ENCODE results near the gene MOGAT3. TPM values are rescaled to one million over a fixed set of nuclear protein-coding genes. Genes with fewer than 3 reads are reported as not detected.
A peak's percentile ranks its signal among the peaks of the same experiment; 100 is the strongest.
"Not testable (repeated sequence)": the region's sequence is repeated elsewhere in the genome, so short reads cannot be mapped to it uniquely, and the experiment has no call there.

Gene MOGAT3
- total and polyA plus RNA-seq, 3 experiments from 2014 or later = not detected

- not testable (repeated sequence) for H3K36me3 Mint-ChIP-seq; H3K4me3 ChIP-seq (ENCODE audit: low read length); H3K36me3 ChIP-seq (ENCODE audit: insufficient read depth, low read length); H3K4me1 ChIP-seq (ENCODE audit: insufficient read depth, low read length); DNase-seq; H3K9me3 ChIP-seq (ENCODE audit: low read length); H3K27me3 ChIP-seq (ENCODE audit: insufficient read depth, low read length, poor library complexity, severe bottlenecking); H3K27ac ChIP-seq (ENCODE audit: low read depth, low read length); H3K4me3 Mint-ChIP-seq; H3K9me3 Mint-ChIP-seq
- H3K27me3 Mint-ChIP-seq = peaks cover 23 to 42% of the 10 kb centered on the region in 2 donors
- ChIA-PET CTCF (interaction anchor here (0.9 to 1.3 kb wide), 3 partner anchors 12 to 56 kb away, joined by 3 to 4 read pairs (median 4); partner anchors contain the start of genes PLOD3 and ZNHIT1), POLR2A (interaction anchor here (0.6 kb wide), 1 partner anchor 17 kb away, joined by 4 read pairs; no protein-coding TSS in a partner anchor)
- H3K4me1 Mint-ChIP-seq = peaks cover 8 to 14% (median 9%) of the 10 kb centered on the region in 3 donors
- H3K27ac Mint-ChIP-seq = peak overlapping the region in 1 of 8 donors; percentile 29
Observed at GRCh38 chr7:101199522-101199921, 1.3 kb downstream of the MOGAT3 start.

- ChIA-PET POLR2A (no interaction called here), CTCF (interaction anchor here (0.9 to 1.3 kb wide), 2 partner anchors 11 to 55 kb away, joined by 3 to 4 read pairs; no protein-coding TSS in a partner anchor)
Observed at GRCh38 chr7:101198476-101198875, 2.4 kb downstream of the MOGAT3 start.

GRCh38 chr7:101197991-101198390, 2.8 kb downstream of the MOGAT3 start:
- Mint-ChIP-seq H3K9me3 (no peaks in the 10 kb centered on the region), H3K27me3 (peaks cover 16 to 37% of the 10 kb centered on the region in 2 donors), H3K27ac (no peak overlapping the region), H3K4me1 (peaks cover 0 to 6% (median 4%) of the 10 kb centered on the region in 3 donors), H3K36me3 (no peaks in the 10 kb centered on the region), H3K4me3 (no peak overlapping the region)
- Histone ChIP-seq H3K9me3 (ENCODE audit: low read length) (no peaks in the 10 kb centered on the region), H3K27me3 (ENCODE audit: insufficient read depth, low read length, poor library complexity, severe bottlenecking) (no peaks in the 10 kb centered on the region), H3K4me1 (ENCODE audit: insufficient read depth, low read length) (no peaks in the 10 kb centered on the region), H3K27ac (ENCODE audit: low read depth, low read length) (no peak overlapping the region), H3K4me3 (ENCODE audit: low read length) (no peak overlapping the region), H3K36me3 (ENCODE audit: insufficient read depth, low read length) (no peaks in the 10 kb centered on the region)
- ChIA-PET POLR2A (no interaction called here), CTCF (interaction anchor here (1.3 kb wide), 1 partner anchor 10 kb away, joined by 4 read pairs; no protein-coding TSS in a partner anchor)
- no peak for DNase-seq

More at GRCh38 chr7:101198476-101198875, 2.4 kb downstream of the MOGAT3 start:
- Histone ChIP-seq H3K27me3 (ENCODE audit: insufficient read depth, low read length, poor library complexity, severe bottlenecking) (no peaks in the 10 kb centered on the region), H3K9me3 (ENCODE audit: low read length) (no peaks in the 10 kb centered on the region), H3K27ac (ENCODE audit: low read depth, low read length) (no peak overlapping the region), H3K36me3 (ENCODE audit: insufficient read depth, low read length) (no peaks in the 10 kb centered on the region), H3K4me1 (ENCODE audit: insufficient read depth, low read length) (peaks cover 3% of the 10 kb centered on the region), H3K4me3 (ENCODE audit: low read length) (no peak overlapping the region)
- no peak overlapping the region for H3K27ac Mint-ChIP-seq
- no peaks in the 10 kb centered on the region for H3K36me3 Mint-ChIP-seq
- no peaks in the 10 kb centered on the region for H3K9me3 Mint-ChIP-seq
- peaks cover 0 to 6% (median 4%) of the 10 kb centered on the region in 3 donors for H3K4me1 Mint-ChIP-seq
- no peak for DNase-seq
- H3K4me3 Mint-ChIP-seq = no peak overlapping the region
- peaks cover 17 to 38% of the 10 kb centered on the region in 2 donors for H3K27me3 Mint-ChIP-seq

GRCh38 chr7:101195884-101196283, 5.0 kb downstream of the MOGAT3 start:
- Mint-ChIP-seq H3K4me1 (peaks cover 0 to 5% (median 5%) of the 10 kb centered on the region in 3 donors), H3K36me3 (no peaks in the 10 kb centered on the region), H3K27me3 (peaks cover 9 to 25% of the 10 kb centered on the region in 2 donors), H3K27ac (no peak overlapping the region), H3K4me3 (no peak overlapping the region), H3K9me3 (no peaks in the 10 kb centered on the region)
- Histone ChIP-seq H3K4me1 (ENCODE audit: insufficient read depth, low read length) (no peaks in the 10 kb centered on the region), H3K4me3 (ENCODE audit: low read length) (no peak overlapping the region), H3K9me3 (ENCODE audit: low read length) (no peaks in the 10 kb centered on the region), H3K27me3 (ENCODE audit: insufficient read depth, low read length, poor library complexity, severe bottlenecking) (no peaks in the 10 kb centered on the region), H3K36me3 (ENCODE audit: insufficient read depth, low read length) (no peaks in the 10 kb centered on the region), H3K27ac (ENCODE audit: low read depth, low read length) (no peak overlapping the region)
- no peak for DNase-seq
- ChIA-PET CTCF (interaction anchor here (5.5 kb wide), 1 partner anchor 53 kb away, joined by 81 read pairs; no protein-coding TSS in a partner anchor), POLR2A (interaction anchor here (0.6 kb wide), 1 partner anchor 9 kb away, joined by 3 read pairs; no protein-coding TSS in a partner anchor)

- H3K27ac ChIP-seq (ENCODE audit: low read depth, low read length) = no peak overlapping the region
- POLR2A ChIA-PET = no interaction called here
Observed at GRCh38 chr7:101189109-101189508, 11.7 kb downstream of the MOGAT3 start.

GRCh38 chr7:101186844-101187428, 13.9 kb downstream of the MOGAT3 start:
- Histone ChIP-seq H3K27ac (ENCODE audit: low read depth, low read length) (no peak overlapping the region), H3K9me3 (ENCODE audit: low read length) (no peaks in the 10 kb centered on the region), H3K36me3 (ENCODE audit: insufficient read depth, low read length) (no peaks in the 10 kb centered on the region), H3K27me3 (ENCODE audit: insufficient read depth, low read length, poor library complexity, severe bottlenecking) (peaks cover 1% of the 10 kb centered on the region), H3K4me1 (ENCODE audit: insufficient read depth, low read length) (no peaks in the 10 kb centered on the region), H3K4me3 (ENCODE audit: low read length) (no peak overlapping the region)
- peak overlapping the region in 1 of 8 donors; percentile 26 for H3K27ac Mint-ChIP-seq
- CTCF ChIA-PET = interaction anchor here (1.2 to 1.5 kb wide), 2 partner anchors 12 to 95 kb away, joined by 3 to 4 read pairs; no protein-coding TSS in a partner anchor
- no peak overlapping the region for H3K4me3 Mint-ChIP-seq
- DNase-seq = no peak
- POLR2A ChIA-PET = interaction anchor here (0.6 to 0.7 kb wide), 2 partner anchors 9 to 14 kb away, joined by 3 to 9 read pairs; no protein-coding TSS in a partner anchor
- H3K9me3 Mint-ChIP-seq = no peaks in the 10 kb centered on the region
- peaks cover 19 to 27% of the 10 kb centered on the region in 2 donors for H3K27me3 Mint-ChIP-seq
- H3K36me3 Mint-ChIP-seq = no peaks in the 10 kb centered on the region
- peaks cover 0 to 5% (median 3%) of the 10 kb centered on the region in 3 donors for H3K4me1 Mint-ChIP-seq

More at GRCh38 chr7:101189109-101189508, 11.7 kb downstream of the MOGAT3 start:
- Mint-ChIP-seq H3K27me3 (peaks cover 11 to 19% of the 10 kb centered on the region in 2 donors), H3K4me1 (peaks cover 0 to 3% (median 2%) of the 10 kb centered on the region in 3 donors), H3K36me3 (no peaks in the 10 kb centered on the region), H3K9me3 (no peaks in the 10 kb centered on the region), H3K4me3 (peak overlapping the region in 1 of 7 donors; percentile 48), H3K27ac (no peak overlapping the region)
- no peaks in the 10 kb centered on the region for H3K4me1 ChIP-seq (ENCODE audit: insufficient read depth, low read length)
- CTCF ChIA-PET = no interaction called here
- no peaks in the 10 kb centered on the region for H3K9me3 ChIP-seq (ENCODE audit: low read length)
- H3K4me3 ChIP-seq (ENCODE audit: low read length) = no peak overlapping the region
- DNase-seq = no peak
- no peaks in the 10 kb centered on the region for H3K36me3 ChIP-seq (ENCODE audit: insufficient read depth, low read length)
- no peaks in the 10 kb centered on the region for H3K27me3 ChIP-seq (ENCODE audit: insufficient read depth, low read length, poor library complexity, severe bottlenecking)

GRCh38 chr7:101186194-101186593, 14.6 kb downstream of the MOGAT3 start:
- Mint-ChIP-seq H3K4me3 (no peak overlapping the region), H3K36me3 (no peaks in the 10 kb centered on the region), H3K9me3 (no peaks in the 10 kb centered on the region), H3K4me1 (peaks cover 0 to 5% (median 3%) of the 10 kb centered on the region in 3 donors), H3K27me3 (peaks cover 20 to 29% of the 10 kb centered on the region in 2 donors), H3K27ac (no peak overlapping the region)
- Histone ChIP-seq H3K27me3 (ENCODE audit: insufficient read depth, low read length, poor library complexity, severe bottlenecking) (peaks cover 3% of the 10 kb centered on the region), H3K36me3 (ENCODE audit: insufficient read depth, low read length) (no peaks in the 10 kb centered on the region), H3K4me1 (ENCODE audit: insufficient read depth, low read length) (no peaks in the 10 kb centered on the region), H3K9me3 (ENCODE audit: low read length) (no peaks in the 10 kb centered on the region), H3K27ac (ENCODE audit: low read depth, low read length) (no peak overlapping the region), H3K4me3 (ENCODE audit: low read length) (no peak overlapping the region)
- DNase-seq = no peak
- ChIA-PET CTCF (interaction anchor here (1.2 to 2.0 kb wide), 3 partner anchors 16 to 96 kb away, joined by 3 to 6 read pairs (median 3); no protein-coding TSS in a partner anchor), POLR2A (interaction anchor here (0.6 kb wide), 2 partner anchors 13 to 16 kb away, joined by 3 to 9 read pairs; no protein-coding TSS in a partner anchor)

GRCh38 chr7:101185258-101185839, 15.5 kb downstream of the MOGAT3 start:
- Mint-ChIP-seq H3K27me3 (peaks cover 26 to 37% of the 10 kb centered on the region in 2 donors), H3K27ac (no peak overlapping the region), H3K4me3 (no peak overlapping the region), H3K4me1 (peaks cover 4 to 8% (median 5%) of the 10 kb centered on the region in 3 donors), H3K36me3 (no peaks in the 10 kb centered on the region), H3K9me3 (no peaks in the 10 kb centered on the region)
- Histone ChIP-seq H3K27me3 (ENCODE audit: insufficient read depth, low read length, poor library complexity, severe bottlenecking) (peaks cover 8% of the 10 kb centered on the region), H3K27ac (ENCODE audit: low read depth, low read length) (no peak overlapping the region), H3K4me3 (ENCODE audit: low read length) (no peak overlapping the region), H3K36me3 (ENCODE audit: insufficient read depth, low read length) (no peaks in the 10 kb centered on the region), H3K9me3 (ENCODE audit: low read length) (no peaks in the 10 kb centered on the region), H3K4me1 (ENCODE audit: insufficient read depth, low read length) (no peaks in the 10 kb centered on the region)
- DNase-seq = no peak
- POLR2A ChIA-PET = interaction anchor here (0.6 kb wide), 1 partner anchor 42 kb away, joined by 3 read pairs; no protein-coding TSS in a partner anchor
- CTCF ChIA-PET = interaction anchor here (1.5 to 2.0 kb wide), 3 partner anchors 15 to 59 kb away, joined by 3 to 6 read pairs (median 3); no protein-coding TSS in a partner anchor

Measured in CD8-positive, alpha-beta memory T cell (primary cell).